Astrocyte of the spinal cord (primary cell): ENCODE results near the gene MIXL1.
"Not testable (repeated sequence)": the region's sequence is repeated elsewhere in the genome, so short reads cannot be mapped to it uniquely, and the experiment has no call there.

ENCODE experiments used
- DNase-seq: peaks from one replicate; pipeline ENCODE4 v3.0.0; 2011; ENCODE audit warnings: low read depth, low spot score
- H3K4me3 ChIP-seq: 2 replicates; pipeline ENCODE4 v1.5.1; 2011; ENCODE audit warnings: low read depth, mild to moderate bottlenecking, low read length, moderate library complexity
- in situ Hi-C: cut with HindIII; loops from 2 replicates; pipeline ENCODE4 v1.10.0; 2017; ENCODE audit warnings: low sequenced_read_pairs
- TF ChIP-seq, protein P1 (sequence below): IDR thresholded peaks from 2 replicates; pipeline ENCODE4 v1.5.1; 2012; ENCODE audit warnings: low read depth, mild to moderate bottlenecking, low read length, inconsistent platforms

MIXL1 gene

GRCh38 chr1:226268421-226269124, 45.1 kb downstream of the MIXL1 start:
- TF ChIP-seq, protein P1, sequence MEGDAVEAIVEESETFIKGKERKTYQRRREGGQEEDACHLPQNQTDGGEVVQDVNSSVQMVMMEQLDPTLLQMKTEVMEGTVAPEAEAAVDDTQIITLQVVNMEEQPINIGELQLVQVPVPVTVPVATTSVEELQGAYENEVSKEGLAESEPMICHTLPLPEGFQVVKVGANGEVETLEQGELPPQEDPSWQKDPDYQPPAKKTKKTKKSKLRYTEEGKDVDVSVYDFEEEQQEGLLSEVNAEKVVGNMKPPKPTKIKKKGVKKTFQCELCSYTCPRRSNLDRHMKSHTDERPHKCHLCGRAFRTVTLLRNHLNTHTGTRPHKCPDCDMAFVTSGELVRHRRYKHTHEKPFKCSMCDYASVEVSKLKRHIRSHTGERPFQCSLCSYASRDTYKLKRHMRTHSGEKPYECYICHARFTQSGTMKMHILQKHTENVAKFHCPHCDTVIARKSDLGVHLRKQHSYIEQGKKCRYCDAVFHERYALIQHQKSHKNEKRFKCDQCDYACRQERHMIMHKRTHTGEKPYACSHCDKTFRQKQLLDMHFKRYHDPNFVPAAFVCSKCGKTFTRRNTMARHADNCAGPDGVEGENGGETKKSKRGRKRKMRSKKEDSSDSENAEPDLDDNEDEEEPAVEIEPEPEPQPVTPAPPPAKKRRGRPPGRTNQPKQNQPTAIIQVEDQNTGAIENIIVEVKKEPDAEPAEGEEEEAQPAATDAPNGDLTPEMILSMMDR: no peak
- H3K4me3 ChIP-seq: no peak overlapping the region
- DNase-seq: peak; percentile 38
- in situ Hi-C loops: no loop called here

- H3K4me3 ChIP-seq, in situ Hi-C loops, DNase-seq: not testable (repeated sequence)
Measured at GRCh38 chr1:226272233-226272902, 48.9 kb downstream of the MIXL1 start.

- TF ChIP-seq, protein P1: no peak
- no peak overlapping the region for H3K4me3 ChIP-seq
- DNase-seq: peak; percentile 5
- in situ Hi-C loops: no loop called here
Measured at GRCh38 chr1:226274138-226274537, 50.7 kb downstream of the MIXL1 start.

- DNase-seq: no peak
- in situ Hi-C loops: no loop called here
- TF ChIP-seq, protein P1: no peak
- no peak overlapping the region for H3K4me3 ChIP-seq
Measured at GRCh38 chr1:226276077-226276682, 52.7 kb downstream of the MIXL1 start.
